GM12864 (cell line): ENCODE data around the gene PGLYRP3.

Experiments used
- DNase-seq: peaks from one replicate; pipeline ENCODE4 v3.0.0-alpha.2; 2011; ENCODE audit warnings: low read depth
- H3K4me3 ChIP-seq: 2 replicates; pipeline ENCODE4 v1.5.1; 2011; ENCODE audit warnings: mild to moderate bottlenecking, low read depth, low read length, control low read depth
- CTCF ChIP-seq: IDR thresholded peaks from 2 replicates; pipeline ENCODE4 v1.5.1; 2011; ENCODE audit warnings: low read depth, mild to moderate bottlenecking, moderate library complexity, low read length, control low read depth, inconsistent platforms; ENCODE audit errors: missing control alignments

Gene PGLYRP3

GRCh38 chr1:153250166-153250565, 62.6 kb downstream of the PGLYRP3 start:
- no peak for TF ChIP-seq CTCF
- H3K4me3 ChIP-seq: no peak overlapping the region
- no peak for DNase-seq

DNA sequence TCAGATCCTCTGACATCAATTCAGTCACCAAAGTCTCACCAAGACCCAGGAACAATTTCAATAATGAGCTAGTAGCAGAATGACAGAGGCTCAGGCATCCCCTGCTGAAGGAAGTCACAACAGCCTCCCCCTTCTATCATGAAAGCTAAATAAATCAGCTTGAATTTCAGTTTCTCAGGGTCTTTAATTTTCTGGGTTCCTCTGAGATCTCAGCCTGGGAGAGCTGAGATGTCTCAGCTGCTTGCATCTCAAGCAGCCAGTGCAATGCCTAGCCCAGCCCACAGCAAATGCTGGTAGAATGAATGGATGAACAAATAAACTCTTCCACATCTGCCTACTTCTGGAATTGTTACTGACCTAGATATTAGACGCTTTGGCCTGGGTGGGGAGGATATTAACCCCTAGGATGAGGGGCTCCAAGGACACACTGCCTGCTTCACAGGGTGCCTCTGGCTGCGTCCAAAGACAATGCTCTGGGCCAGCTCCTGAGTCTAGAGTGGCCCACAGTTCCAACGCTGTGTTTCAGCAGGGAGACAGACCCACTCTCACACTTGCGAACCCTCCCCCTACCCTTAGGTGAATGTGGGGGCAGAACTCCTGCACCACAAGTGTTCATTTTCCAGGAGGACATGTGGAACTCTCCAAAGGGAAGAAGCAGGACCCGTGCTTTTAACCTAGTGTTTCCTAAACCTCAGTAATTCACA, 64.4 kb downstream of the PGLYRP3 start:
- no peak overlapping the region for H3K4me3 ChIP-seq
- TF ChIP-seq CTCF: no peak
- DNase-seq: no peak
